Stimulated activated CD8-positive, alpha-beta memory T cell treated with anti-CD3 and anti-CD28 coated beads, Interleukin-12 subunit alpha, Interleukin-12 subunit beta, amount 100 ng/mL, for 24 hours (primary cell): Measurements from ENCODE around the gene YBEY.

ENCODE experiments used
- DNase-seq: peaks from one replicate; pipeline ENCODE4 v3.0.0-alpha.2; 2020; ENCODE audit errors: extremely low read depth

Gene YBEY

DNA sequence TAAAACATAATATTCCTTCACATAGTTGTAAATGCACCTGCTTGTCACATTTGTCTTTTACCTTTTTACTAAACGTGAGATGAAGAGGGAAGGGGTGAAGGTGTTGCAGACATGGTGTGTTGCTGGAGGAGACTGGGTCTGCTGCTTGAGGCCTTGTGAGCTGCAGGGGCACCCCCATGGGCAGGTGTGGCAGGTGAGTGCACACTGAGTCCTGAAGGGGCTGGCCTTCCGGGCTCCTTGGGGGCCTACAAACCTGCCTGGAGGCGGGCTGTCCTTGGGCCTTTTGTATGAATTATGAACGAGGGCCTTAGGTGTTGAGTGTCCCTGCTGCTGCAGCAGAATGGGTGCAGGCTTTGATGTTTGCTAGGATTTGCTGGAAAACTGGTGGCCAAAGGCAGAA lies 41.6 kb downstream of the YBEY start:
- no peak for DNase-seq

DNA sequence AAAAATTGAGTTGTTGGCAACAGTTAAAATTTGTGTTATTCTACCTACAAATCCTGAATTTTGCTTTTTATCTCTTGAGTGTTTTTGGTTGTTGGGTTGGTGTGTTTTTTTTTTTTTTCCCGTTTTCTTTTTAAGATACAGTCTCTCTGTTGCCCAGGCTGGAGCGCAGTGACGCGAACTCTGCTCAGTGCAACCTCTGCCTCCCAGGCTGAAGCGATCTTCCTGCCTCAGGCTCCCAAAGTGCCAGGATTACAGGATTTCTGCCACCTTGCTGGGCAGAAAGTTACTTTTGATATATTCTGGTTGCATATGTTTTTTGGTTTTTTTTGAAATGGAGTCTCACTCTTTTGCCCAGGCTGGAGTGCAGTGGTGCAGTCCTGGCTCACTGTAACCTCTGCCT lies 42.0 kb downstream of the YBEY start:
- DNase-seq = no peak

DNA sequence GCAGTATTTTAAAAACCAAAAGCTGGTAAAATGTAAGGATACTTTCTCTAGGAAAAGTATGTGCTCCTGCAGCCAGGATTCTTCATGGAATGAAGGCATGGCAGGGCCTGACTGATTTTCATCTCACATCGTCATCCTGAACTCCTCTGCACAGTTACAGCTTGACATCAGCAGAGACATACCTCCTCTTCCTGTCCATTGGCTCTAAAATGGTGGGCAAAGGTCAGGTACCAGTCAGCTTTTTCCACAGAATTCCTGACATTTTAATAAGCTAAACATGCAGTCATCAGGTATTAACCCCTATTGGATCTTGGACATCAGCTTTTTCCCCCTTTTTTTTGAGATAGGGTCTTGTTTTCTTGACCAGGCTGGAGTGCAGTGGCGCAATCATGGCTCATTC lies 43.7 kb downstream of the YBEY start:
- DNase-seq = no peak

DNA sequence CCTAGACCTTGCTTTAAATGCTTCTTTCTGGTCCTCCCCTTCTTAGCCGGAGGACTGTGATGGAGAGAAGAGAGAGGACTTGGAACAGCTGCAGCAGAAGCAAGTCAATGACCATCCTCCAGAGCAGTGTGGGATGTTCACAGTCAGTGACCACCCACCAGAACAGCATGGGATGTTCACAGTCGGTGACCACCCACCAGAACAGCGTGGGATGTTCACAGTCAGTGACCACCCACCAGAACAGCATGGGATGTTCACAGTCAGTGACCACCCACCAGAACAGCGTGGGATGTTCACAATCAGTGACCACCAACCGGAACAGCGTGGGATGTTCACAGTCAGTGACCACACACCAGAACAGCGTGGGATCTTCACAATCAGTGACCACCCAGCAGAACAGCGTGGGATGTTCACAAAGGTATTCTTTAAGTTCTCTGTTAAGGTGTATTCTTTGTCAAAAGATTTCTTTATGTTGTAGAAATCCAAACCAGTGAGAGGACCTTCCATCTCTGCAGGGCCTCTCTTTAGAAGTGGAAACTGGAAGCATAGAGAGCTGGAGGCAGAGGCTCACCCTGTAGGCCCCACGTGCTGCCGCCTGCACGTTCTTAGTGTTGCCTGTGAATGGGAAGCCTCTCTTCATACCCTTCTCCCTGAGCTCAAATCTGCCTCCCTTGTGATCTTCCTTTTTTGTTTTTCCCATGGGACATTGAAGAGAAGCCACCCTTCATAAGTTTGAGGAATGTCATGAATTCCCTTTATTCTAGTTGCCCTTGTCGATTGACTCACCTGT lies 48.4 kb downstream of the YBEY start:
- DNase-seq = no peak

GRCh38 chr21:46336603-46337002 lies 50.5 kb downstream of the YBEY start:
- no peak for DNase-seq

DNA sequence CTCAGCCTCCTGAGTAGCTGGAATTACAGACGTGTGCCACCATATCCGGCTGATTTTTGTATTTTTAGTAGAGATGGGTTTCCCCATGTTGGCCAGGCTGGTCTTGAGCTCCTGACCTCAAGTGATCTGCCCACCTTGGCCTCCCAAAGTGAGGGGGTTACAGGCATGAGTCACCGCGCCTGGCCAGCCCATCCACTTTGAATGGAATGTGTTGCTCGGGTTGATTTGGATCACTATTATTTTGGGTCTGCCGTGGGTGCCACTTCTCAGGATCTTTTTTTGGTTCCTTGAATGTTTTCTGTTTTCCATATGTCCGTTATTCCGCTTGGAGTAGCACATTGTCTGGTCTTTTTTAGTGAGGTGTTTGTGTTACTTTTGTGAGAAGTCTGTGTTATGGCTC lies 54.9 kb downstream of the YBEY start:
- no peak for DNase-seq

- DNase-seq = no peak
These were observed 58.2 kb downstream of the YBEY start for GRCh38 chr21:46344219-46344915.

DNA sequence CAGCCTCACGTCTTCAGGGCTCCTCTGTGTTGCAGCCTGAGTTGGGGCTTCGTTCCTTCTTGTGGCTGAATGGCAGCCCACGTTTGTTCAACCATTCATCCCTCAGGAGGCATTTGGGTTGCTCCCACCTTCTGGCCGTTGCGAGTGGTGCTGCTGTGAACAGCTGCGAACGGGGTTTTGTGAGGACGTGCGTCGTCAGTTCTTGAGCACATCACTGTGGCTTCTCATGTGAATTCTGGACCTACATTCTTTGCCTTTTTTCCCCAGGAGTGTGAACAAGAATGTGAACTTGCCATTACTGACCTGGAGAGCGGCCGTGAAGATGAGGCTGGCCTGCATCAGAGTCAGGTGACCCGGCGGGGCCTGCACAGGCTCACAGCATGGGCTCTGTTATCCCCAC lies 59.7 kb downstream of the YBEY start:
- no peak for DNase-seq

- DNase-seq = no peak
These were observed 60.4 kb downstream of the YBEY start for GRCh38 chr21:46346296-46347202.

DNA sequence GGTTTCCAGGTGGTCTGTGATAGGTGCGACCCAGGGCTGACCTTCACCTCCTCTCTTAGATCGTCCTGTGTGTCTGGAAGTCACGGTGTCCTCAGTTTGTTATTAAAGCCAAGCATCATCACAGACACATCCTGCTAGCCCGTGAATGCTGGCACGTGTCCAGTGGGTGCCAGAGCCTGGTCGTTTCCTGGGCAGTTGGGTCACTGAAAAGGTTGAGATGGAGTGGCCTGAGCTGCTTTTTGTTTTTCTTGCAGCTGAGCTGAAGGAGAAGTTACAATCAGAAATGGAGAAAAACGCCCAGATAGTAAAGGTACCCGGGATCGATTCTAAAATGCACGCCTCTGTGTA lies 61.0 kb downstream of the YBEY start:
- DNase-seq = no peak
